H9 (cell line): Measurements from ENCODE around the gene SIAH2. TPM values are rescaled to one million over a fixed set of nuclear protein-coding genes. Genes with fewer than 3 reads are reported as not detected.

Experiments used
- DNase-seq: peaks from one replicate; pipeline ENCODE4 v3.0.0-alpha.2; 2017
- H2AFZ ChIP-seq: one replicate; pipeline ENCODE4 v1.6.1; 2013; ENCODE audit warnings: mild to moderate bottlenecking, low read length, control low read depth, moderate library complexity
- H2AK5ac ChIP-seq: 2 replicates; pipeline ENCODE4 v1.6.1; 2013; ENCODE audit warnings: low read length, control low read depth, mixed read lengths; ENCODE audit not compliant: insufficient read length
- H2BK120ac ChIP-seq: one replicate; pipeline ENCODE4 v1.6.1; 2013; ENCODE audit warnings: low read depth, mild to moderate bottlenecking, low read length, control low read depth, inconsistent platforms; ENCODE audit not compliant: poor library complexity, severe bottlenecking
- H2BK12ac ChIP-seq: 2 replicates; pipeline ENCODE4 v1.6.1; 2013; ENCODE audit warnings: low read length, control low read depth, mixed read lengths, low read depth; ENCODE audit not compliant: insufficient read length
- H2BK15ac ChIP-seq: 2 replicates; pipeline ENCODE4 v1.6.1; 2013; ENCODE audit warnings: low read depth, low read length, control low read depth
- H2BK20ac ChIP-seq: one replicate; pipeline ENCODE4 v1.6.1; 2013; ENCODE audit warnings: low read depth, mild to moderate bottlenecking, low read length, control low read depth, inconsistent platforms; ENCODE audit not compliant: poor library complexity, severe bottlenecking
- H2BK5ac ChIP-seq: 2 replicates; pipeline ENCODE4 v1.6.1; 2013; ENCODE audit warnings: low read length, control low read depth, mixed read lengths; ENCODE audit not compliant: insufficient read length
- H3K14ac ChIP-seq: 2 replicates; pipeline ENCODE4 v1.6.1; 2013; ENCODE audit warnings: low read length, control low read depth; ENCODE audit not compliant: insufficient read depth
- H3K18ac ChIP-seq: 2 replicates; pipeline ENCODE4 v1.6.1; 2013; ENCODE audit warnings: low read depth, mild to moderate bottlenecking, mixed read lengths, low read length, control low read depth; ENCODE audit not compliant: insufficient read length
- H3K23ac ChIP-seq: 2 replicates; pipeline ENCODE4 v1.6.1; 2013; ENCODE audit warnings: low read length, control low read depth, mixed read lengths, low read depth; ENCODE audit not compliant: insufficient read length
- H3K23me2 ChIP-seq: 2 replicates; pipeline ENCODE4 v1.6.1; 2013; ENCODE audit warnings: low read depth, mild to moderate bottlenecking, mixed read lengths, low read length, control low read depth; ENCODE audit not compliant: insufficient read length, poor library complexity, severe bottlenecking
- H3K27ac ChIP-seq: 2 replicates; pipeline ENCODE4 v1.5.1; 2013; ENCODE audit warnings: low read length, control low read depth, mixed read lengths, low read depth; ENCODE audit not compliant: insufficient read length
- H3K27me3 ChIP-seq: 2 replicates; pipeline ENCODE4 v1.6.1; 2013; ENCODE audit warnings: low read length, control low read depth, inconsistent platforms; ENCODE audit not compliant: insufficient read depth
- H3K4ac ChIP-seq: 2 replicates; pipeline ENCODE4 v1.6.1; 2013; ENCODE audit warnings: low read depth, mild to moderate bottlenecking, control low read depth, inconsistent platforms, low read length, moderate library complexity
- H3K4me1 ChIP-seq: 2 replicates; pipeline ENCODE4 v1.6.1; 2013; ENCODE audit warnings: low read length, control low read depth, inconsistent platforms; ENCODE audit not compliant: insufficient read depth
- H3K4me2 ChIP-seq: 2 replicates; pipeline ENCODE4 v1.6.1; 2013; ENCODE audit warnings: low read length, control low read depth, mixed read lengths; ENCODE audit not compliant: insufficient read length, insufficient read depth
- H3K56ac ChIP-seq: 2 replicates; pipeline ENCODE4 v1.6.1; 2013; ENCODE audit warnings: low read depth, mild to moderate bottlenecking, mixed read lengths, low read length, control low read depth; ENCODE audit not compliant: insufficient read length
- H3K79me1 ChIP-seq: 2 replicates; pipeline ENCODE4 v1.6.1; 2013; ENCODE audit warnings: low read depth, mild to moderate bottlenecking, moderate library complexity, low read length, control low read depth, inconsistent platforms; ENCODE audit not compliant: insufficient read depth, poor library complexity, severe bottlenecking
- H3K79me2 ChIP-seq: 2 replicates; pipeline ENCODE4 v1.6.1; 2013; ENCODE audit warnings: low read length, control low read depth, inconsistent platforms; ENCODE audit not compliant: insufficient read depth
- H3K9ac ChIP-seq: 2 replicates; pipeline ENCODE4 v1.6.1; 2013; ENCODE audit warnings: low read length, control low read depth, mixed read lengths; ENCODE audit not compliant: insufficient read length; ENCODE audit errors: extremely low read depth
- H3K9me3 ChIP-seq: one replicate; pipeline ENCODE4 v1.6.1; 2013; ENCODE audit warnings: low read depth, low read length, inconsistent platforms; ENCODE audit not compliant: control insufficient read depth
- H3T11ph ChIP-seq: one replicate; pipeline ENCODE4 v1.6.1; 2013; ENCODE audit warnings: mild to moderate bottlenecking, low read length, control low read depth, inconsistent platforms
- H4K20me1 ChIP-seq: one replicate; pipeline ENCODE4 v1.6.1; 2013; ENCODE audit not compliant: control insufficient read depth, insufficient read length, insufficient read depth
- H4K5ac ChIP-seq: 2 replicates; pipeline ENCODE4 v1.6.1; 2013; ENCODE audit warnings: low read depth, mild to moderate bottlenecking, mixed read lengths, low read length, control low read depth; ENCODE audit not compliant: insufficient read length
- H4K8ac ChIP-seq: replicated peaks from 2 replicates; pipeline ENCODE4 v1.6.1; 2013; ENCODE audit warnings: low read length, control low read depth, mixed read lengths, low read depth; ENCODE audit not compliant: insufficient read length
- H4K91ac ChIP-seq: 2 replicates; pipeline ENCODE4 v1.6.1; 2013; ENCODE audit warnings: low read depth, mild to moderate bottlenecking, moderate library complexity, mixed read lengths, low read length, control low read depth; ENCODE audit not compliant: insufficient read length
- H3K27ac Mint-ChIP-seq, 3 experiments: 2 replicates in 2 of 3; 3 replicates in 1 of 3; pipeline ENCODE4 v1.8.0; 2020 to 2021; ENCODE audit warnings: mixed read lengths in 3 of 3, mild to moderate bottlenecking in 1 of 3, moderate library complexity in 1 of 3
- H3K27me3 Mint-ChIP-seq: 2 replicates; pipeline ENCODE4 v1.8.0; 2021; ENCODE audit warnings: low read depth, mild to moderate bottlenecking, moderate library complexity, mixed read lengths
- H3K36me3 Mint-ChIP-seq, 3 experiments: 2 replicates in 2 of 3; 3 replicates in 1 of 3; pipeline ENCODE4 v1.8.0; 2020 to 2021; ENCODE audit warnings: low read depth in 3 of 3, mixed read lengths in 3 of 3; ENCODE audit not compliant: insufficient read depth in 1 of 3
- H3K4me1 Mint-ChIP-seq, 2 experiments: 2 replicates each; pipeline ENCODE4 v1.8.0; 2020; ENCODE audit warnings: mixed read lengths in 2 of 2
- H3K4me3 Mint-ChIP-seq, 2 experiments: 2 replicates in 1 of 2; 3 replicates in 1 of 2; pipeline ENCODE4 v1.8.0; 2020 to 2021; ENCODE audit warnings: mild to moderate bottlenecking in 2 of 2, mixed read lengths in 2 of 2, moderate library complexity in 1 of 2
- H3K9me3 Mint-ChIP-seq, 2 experiments: 2 replicates in 1 of 2; 3 replicates in 1 of 2; pipeline ENCODE4 v1.8.0; 2020; ENCODE audit warnings: mild to moderate bottlenecking in 2 of 2, mixed read lengths in 2 of 2, moderate library complexity in 1 of 2
- WGBS: extraction: QIAGEN DNeasy Blood & Tissue Kit; methylation state at CpG from one replicate; pipeline ENCODE4 v1.1.7; 2013; ENCODE audit warnings: missing lambda C conversion rate, low lambda C conversion rate, mixed read lengths; ENCODE audit not compliant: insufficient read length; ENCODE audit errors: extremely low coverage; 5-methylcytosine and 5-hydroxymethylcytosine counted together
- total RNA-seq: library from RNA; stranded (reverse); gene quantifications from 2 replicates; pipeline ENCODE4 v1.2.1, GENCODE V29; 2021
- TF ChIP-seq, protein P1 (sequence below): fragments of 200-600 bp; sonication (generic); conservative IDR thresholded peaks from 3 replicates; pipeline ENCODE4 v1.8.0; 2021; ENCODE audit warnings: antibody characterized with exemption, mild to moderate bottlenecking

SIAH2 gene
- total RNA-seq, 1 experiment from 2014 or later = 17.4 TPM

DNA sequence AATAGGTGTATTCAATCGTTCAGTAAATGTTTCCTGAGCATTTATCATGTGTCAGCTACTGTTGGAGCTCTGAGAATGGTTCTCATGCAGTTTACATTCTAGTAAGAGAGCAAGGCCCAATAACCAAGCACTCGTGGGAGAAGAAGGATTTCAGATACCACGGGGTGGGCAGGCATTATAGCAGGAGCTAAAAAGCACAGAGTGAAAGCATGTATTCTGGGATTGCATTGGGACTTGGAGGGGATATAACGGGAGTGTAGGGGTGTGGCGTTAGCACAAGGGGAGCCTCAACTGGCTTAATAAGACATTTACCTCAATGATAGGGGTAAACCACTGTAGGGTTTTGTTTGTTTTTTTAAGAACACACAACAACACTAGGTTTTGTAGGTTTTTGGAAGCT, 1.6 kb upstream of the SIAH2 start:
- H3K27ac Mint-ChIP-seq = no peak overlapping the region
- no peak overlapping the region for H2AFZ ChIP-seq

More for the DNA sequence above, 1.6 kb upstream of the SIAH2 start:
- H3K4me1 ChIP-seq = peaks cover 9% of the 10 kb centered on the region
- H2BK15ac ChIP-seq = no peak overlapping the region
- no peak overlapping the region for H3K18ac ChIP-seq
- no peak overlapping the region for H4K8ac ChIP-seq
- H3T11ph ChIP-seq = no peak overlapping the region
- no peaks in the 10 kb centered on the region for H3K79me2 ChIP-seq
- no peak for DNase-seq
- Mint-ChIP-seq H3K36me3 (no peaks in the 10 kb centered on the region; a peak in 1 of 7 replicates), H3K9me3 (no peaks in the 10 kb centered on the region; a peak in 1 of 5 replicates), H3K4me1 (peaks cover 34 to 42% of the 10 kb centered on the region in 2 experiments), H3K27me3 (peaks cover 28% of the 10 kb centered on the region), H3K4me3 (no peak overlapping the region)
- H2BK120ac ChIP-seq = no peak overlapping the region
- H3K27ac ChIP-seq = no peak overlapping the region
- H3K27me3 ChIP-seq = no peaks in the 10 kb centered on the region
- H4K91ac ChIP-seq = no peak overlapping the region
- H3K23me2 ChIP-seq = peaks cover 11% of the 10 kb centered on the region
- no peak overlapping the region for H2BK20ac ChIP-seq
- no peak overlapping the region for H3K56ac ChIP-seq
- no peak overlapping the region for H3K14ac ChIP-seq
- H3K79me1 ChIP-seq = no peaks in the 10 kb centered on the region
- no CpG with 5 or more reads among the region's 5 CpGs for WGBS
- H2AK5ac ChIP-seq = no peak overlapping the region
- H3K9me3 ChIP-seq = no peaks in the 10 kb centered on the region
- H3K4ac ChIP-seq = no peak overlapping the region
- no peak overlapping the region for H3K23ac ChIP-seq
- no peak overlapping the region for H2BK12ac ChIP-seq
- no peak overlapping the region for H4K5ac ChIP-seq
- H3K9ac ChIP-seq = no peak overlapping the region
- H2BK5ac ChIP-seq = no peak overlapping the region
- TF ChIP-seq, protein P1, sequence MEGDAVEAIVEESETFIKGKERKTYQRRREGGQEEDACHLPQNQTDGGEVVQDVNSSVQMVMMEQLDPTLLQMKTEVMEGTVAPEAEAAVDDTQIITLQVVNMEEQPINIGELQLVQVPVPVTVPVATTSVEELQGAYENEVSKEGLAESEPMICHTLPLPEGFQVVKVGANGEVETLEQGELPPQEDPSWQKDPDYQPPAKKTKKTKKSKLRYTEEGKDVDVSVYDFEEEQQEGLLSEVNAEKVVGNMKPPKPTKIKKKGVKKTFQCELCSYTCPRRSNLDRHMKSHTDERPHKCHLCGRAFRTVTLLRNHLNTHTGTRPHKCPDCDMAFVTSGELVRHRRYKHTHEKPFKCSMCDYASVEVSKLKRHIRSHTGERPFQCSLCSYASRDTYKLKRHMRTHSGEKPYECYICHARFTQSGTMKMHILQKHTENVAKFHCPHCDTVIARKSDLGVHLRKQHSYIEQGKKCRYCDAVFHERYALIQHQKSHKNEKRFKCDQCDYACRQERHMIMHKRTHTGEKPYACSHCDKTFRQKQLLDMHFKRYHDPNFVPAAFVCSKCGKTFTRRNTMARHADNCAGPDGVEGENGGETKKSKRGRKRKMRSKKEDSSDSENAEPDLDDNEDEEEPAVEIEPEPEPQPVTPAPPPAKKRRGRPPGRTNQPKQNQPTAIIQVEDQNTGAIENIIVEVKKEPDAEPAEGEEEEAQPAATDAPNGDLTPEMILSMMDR = no peak
- no peaks in the 10 kb centered on the region for H4K20me1 ChIP-seq
- no peak overlapping the region for H3K4me2 ChIP-seq
